HL-60 (cell line): ENCODE measurements around the gene EXOC4.

Experiments
- DNase-seq, 2 experiments: peaks; one replicate each; pipeline ENCODE4 v3.0.0-alpha.2; 2010 to 2020; ENCODE audit warnings: low read depth in 1 of 2, low spot score in 1 of 2
- H3K27ac ChIP-seq: fragments of 250-450 bp; sonication (Bioruptor Pico); replicated peaks from 2 replicates; pipeline ENCODE4 v1.5.1; 2020; ENCODE audit warnings: mild to moderate bottlenecking, moderate library complexity
- H3K27me3 ChIP-seq: fragments of 250-450 bp; sonication (Bioruptor Pico); 2 replicates; pipeline ENCODE4 v1.5.1; 2021; ENCODE audit warnings: mild to moderate bottlenecking, moderate library complexity; ENCODE audit not compliant: insufficient read depth, poor library complexity, severe bottlenecking
- H3K4me3 ChIP-seq: replicated peaks from 2 replicates; pipeline ENCODE4 v1.5.1; 2011; ENCODE audit warnings: mild to moderate bottlenecking, control low read depth, low read length; ENCODE audit not compliant: insufficient read depth
- CTCF ChIP-seq: IDR thresholded peaks from one replicate; pipeline ENCODE4 v1.5.1; 2011; ENCODE audit warnings: low read length, control low read depth, inconsistent platforms; ENCODE audit not compliant: insufficient read depth
- GABPA ChIP-seq: IDR thresholded peaks from 2 replicates; pipeline ENCODE4 v1.6.1; 2012; ENCODE audit warnings: low read depth
- POLR2AphosphoS5 ChIP-seq: IDR thresholded peaks from 2 replicates; pipeline ENCODE4 v1.6.1; 2012; ENCODE audit warnings: low read depth
- REST ChIP-seq: IDR thresholded peaks from 2 replicates; pipeline ENCODE4 v1.6.1; 2012; ENCODE audit warnings: low read depth; ENCODE audit not compliant: insufficient replicate concordance
- SPI1 ChIP-seq: IDR thresholded peaks from 2 replicates; pipeline ENCODE4 v1.6.1; 2012; ENCODE audit warnings: low read depth, mild to moderate bottlenecking, borderline replicate concordance

EXOC4 gene

GRCh38 chr7:133364959-133365690, 112.2 kb downstream of the EXOC4 start:
- Histone ChIP-seq H3K4me3 (no peak overlapping the region), H3K27ac (no peak overlapping the region), H3K27me3 (no peaks in the 10 kb centered on the region)
- DNase-seq, result no peak
- 0 out of 2 replicates have a peak, but pooled peaks have one; percentile 11 for TF ChIP-seq SPI1
- no peak for TF ChIP-seq CTCF
- no peak for TF ChIP-seq GABPA
- TF ChIP-seq REST, result no peak

- Histone ChIP-seq H3K4me3 (no peak overlapping the region), H3K27ac (no peak overlapping the region), H3K27me3 (no peaks in the 10 kb centered on the region)
- no peak for TF ChIP-seq GABPA
- no peak for DNase-seq
Measured at GRCh38 chr7:133365917-133366316, 113.0 kb downstream of the EXOC4 start.

GRCh38 chr7:133367561-133367960, 114.7 kb downstream of the EXOC4 start:
- H3K27me3 ChIP-seq, result no peaks in the 10 kb centered on the region
- no peak overlapping the region for H3K27ac ChIP-seq
- DNase-seq, result no peak
- H3K4me3 ChIP-seq, result no peak overlapping the region
- TF ChIP-seq SPI1, result no peak
- TF ChIP-seq REST, result no peak
- no peak for TF ChIP-seq POLR2AphosphoS5
- no peak for TF ChIP-seq CTCF
- no peak for TF ChIP-seq GABPA

GRCh38 chr7:133369130-133369529, 116.3 kb downstream of the EXOC4 start:
- TF ChIP-seq GABPA, result no peak
- TF ChIP-seq REST, result no peak
- TF ChIP-seq CTCF, result no peak
- no peak for TF ChIP-seq SPI1
- TF ChIP-seq POLR2AphosphoS5, result no peak
- Histone ChIP-seq H3K27ac (no peak overlapping the region), H3K4me3 (no peak overlapping the region), H3K27me3 (no peaks in the 10 kb centered on the region)
- no peak for DNase-seq
